GM12872 (cell line): Measurements from ENCODE around the gene NAV2.

Experiments used
- TF ChIP-seq, protein P1 (sequence below): IDR thresholded peaks from 3 replicates; pipeline ENCODE4 v1.5.1; 2011; ENCODE audit warnings: low read depth, mild to moderate bottlenecking, low read length, moderate library complexity; ENCODE audit not compliant: insufficient read depth

NAV2 gene

DNA sequence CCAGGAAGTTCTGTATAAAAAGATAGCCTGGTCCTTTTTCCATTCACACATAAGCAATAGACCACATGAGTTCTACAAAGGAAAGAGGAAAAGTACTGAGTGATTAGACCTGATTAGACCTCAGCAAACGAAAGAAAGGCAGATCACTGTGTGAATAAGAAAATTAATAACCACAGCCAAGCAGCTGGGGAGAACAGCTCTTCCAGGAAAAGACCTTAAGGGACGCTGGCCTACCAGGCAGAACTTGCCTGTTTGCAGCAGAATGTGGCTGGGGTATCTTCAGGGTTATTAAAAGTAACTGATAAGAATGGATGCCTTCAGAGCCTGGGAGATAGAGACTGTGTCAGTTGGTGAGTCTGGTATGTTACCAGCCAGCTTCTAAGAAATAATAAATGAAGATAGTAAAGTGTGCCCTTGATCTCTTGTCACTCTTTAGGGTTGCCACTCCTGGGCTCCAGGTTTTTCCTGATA is 274.7 kb downstream of the NAV2 start:
- TF ChIP-seq, protein P1, sequence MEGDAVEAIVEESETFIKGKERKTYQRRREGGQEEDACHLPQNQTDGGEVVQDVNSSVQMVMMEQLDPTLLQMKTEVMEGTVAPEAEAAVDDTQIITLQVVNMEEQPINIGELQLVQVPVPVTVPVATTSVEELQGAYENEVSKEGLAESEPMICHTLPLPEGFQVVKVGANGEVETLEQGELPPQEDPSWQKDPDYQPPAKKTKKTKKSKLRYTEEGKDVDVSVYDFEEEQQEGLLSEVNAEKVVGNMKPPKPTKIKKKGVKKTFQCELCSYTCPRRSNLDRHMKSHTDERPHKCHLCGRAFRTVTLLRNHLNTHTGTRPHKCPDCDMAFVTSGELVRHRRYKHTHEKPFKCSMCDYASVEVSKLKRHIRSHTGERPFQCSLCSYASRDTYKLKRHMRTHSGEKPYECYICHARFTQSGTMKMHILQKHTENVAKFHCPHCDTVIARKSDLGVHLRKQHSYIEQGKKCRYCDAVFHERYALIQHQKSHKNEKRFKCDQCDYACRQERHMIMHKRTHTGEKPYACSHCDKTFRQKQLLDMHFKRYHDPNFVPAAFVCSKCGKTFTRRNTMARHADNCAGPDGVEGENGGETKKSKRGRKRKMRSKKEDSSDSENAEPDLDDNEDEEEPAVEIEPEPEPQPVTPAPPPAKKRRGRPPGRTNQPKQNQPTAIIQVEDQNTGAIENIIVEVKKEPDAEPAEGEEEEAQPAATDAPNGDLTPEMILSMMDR, result no peak

DNA sequence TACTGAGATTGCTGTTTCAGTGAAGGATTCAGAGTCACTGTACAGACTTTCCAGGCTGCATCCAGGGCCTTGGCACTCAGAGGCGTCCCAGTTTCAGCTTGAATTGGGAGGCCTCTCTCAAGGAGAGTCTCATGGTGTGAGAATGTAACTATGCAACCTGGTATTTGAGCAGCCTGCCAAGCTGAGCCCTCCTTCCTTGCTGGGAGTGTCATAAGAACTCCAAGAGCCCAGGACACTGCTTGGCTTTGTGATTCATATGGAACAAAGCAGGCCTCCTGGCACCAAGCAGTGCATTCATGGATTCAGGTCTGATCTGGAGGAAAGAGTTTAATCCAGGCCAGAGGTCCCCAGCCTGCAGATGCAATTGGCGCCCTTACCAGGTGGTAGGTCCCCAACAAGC is 276.0 kb downstream of the NAV2 start:
- TF ChIP-seq, protein P1, result no peak

DNA sequence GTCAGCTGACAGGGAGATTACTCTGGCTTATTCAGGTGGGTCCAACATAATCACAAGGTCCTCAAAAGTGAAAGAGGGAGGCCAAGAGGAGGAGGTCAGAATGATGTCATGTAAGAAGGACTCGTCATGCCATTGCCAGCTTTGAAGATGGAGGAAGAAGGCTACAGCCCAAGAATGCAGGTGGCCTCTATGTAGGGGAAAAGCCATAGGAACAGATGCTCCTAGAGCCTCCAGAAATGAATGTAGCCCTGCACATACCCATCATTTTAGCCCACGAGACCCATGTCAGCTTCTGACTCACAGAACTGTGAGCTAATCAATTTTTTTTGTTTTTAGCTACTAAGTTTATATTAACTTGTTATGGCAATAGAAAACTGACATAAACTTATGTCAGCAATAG is 276.6 kb downstream of the NAV2 start:
- TF ChIP-seq, protein P1, result no peak

DNA sequence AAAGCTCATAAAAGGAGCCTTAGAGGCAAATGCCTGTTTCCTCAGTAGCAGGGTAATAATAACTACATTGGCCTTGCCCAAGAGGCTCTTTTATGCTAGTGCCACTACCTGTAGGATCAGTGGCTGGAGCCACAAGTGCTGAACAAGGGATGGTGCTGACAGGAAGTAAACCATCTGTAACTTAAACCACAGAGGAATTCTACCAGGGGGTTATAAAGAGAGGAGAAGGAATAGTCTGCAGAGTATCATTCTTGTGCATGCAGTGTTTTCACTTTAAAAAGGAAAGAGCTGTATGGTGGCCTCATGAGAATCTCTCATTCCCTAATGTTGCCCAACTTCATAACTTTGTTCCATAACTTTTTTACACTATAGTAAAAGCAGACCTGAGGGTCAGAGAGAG is 279.5 kb downstream of the NAV2 start:
- TF ChIP-seq, protein P1, result no peak

DNA sequence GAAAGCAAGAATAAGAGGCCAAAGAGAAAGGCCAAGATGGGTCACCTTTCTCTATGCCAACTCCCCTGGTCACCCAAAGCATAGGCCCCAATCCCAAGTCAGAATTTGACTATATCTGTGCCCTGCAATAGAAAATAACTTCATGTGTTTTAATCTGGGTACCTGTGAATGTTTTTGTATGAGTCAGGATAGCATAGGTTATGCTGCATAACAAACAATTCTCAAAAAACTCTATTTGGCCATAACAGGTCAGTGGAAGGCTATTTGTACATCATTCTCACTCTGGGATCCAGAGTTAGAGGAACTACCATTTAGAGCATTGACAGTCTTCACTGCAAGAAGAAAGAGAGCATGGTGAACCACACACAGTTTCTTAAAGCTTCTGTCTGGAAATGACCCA is 280.4 kb downstream of the NAV2 start:
- TF ChIP-seq, protein P1, result no peak

DNA sequence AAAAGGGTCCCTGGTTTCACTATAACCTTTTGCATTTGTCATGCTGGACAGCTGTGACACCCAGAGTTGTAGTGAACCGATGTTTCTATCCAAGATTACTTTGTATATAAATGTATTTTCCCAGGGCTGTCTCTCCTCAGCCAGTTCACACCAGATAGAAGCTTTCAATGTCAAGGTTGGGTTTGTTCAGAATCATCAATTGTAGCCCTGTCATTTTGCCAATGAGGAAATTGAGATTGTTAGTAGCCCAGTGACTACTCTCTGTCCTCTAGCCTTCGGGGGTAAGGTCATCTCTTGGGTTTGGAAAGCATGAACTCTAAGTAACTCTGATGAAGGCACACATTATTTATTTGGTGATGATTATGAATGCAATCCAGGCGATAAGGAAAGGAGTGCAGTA is 282.0 kb downstream of the NAV2 start:
- TF ChIP-seq, protein P1, result no peak

DNA sequence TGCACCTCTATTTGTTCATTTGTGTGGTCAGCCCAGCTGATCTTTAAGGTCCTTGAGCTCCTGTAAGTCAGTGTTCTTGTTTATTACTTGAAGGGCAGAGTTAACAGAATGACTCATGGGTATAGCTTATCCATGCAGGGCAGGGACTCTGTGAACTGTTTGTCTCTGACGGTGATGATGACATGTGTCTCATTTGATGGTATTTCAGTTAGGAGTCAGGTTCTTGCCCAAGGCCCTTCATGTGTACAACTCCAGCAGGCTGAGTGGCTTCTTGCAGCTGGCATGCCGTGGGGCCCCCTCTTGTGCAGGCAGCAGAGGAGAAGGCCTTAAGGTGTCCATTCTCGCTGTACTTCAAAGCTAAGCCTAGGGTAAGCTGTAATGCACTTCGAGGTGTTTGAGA is 282.5 kb downstream of the NAV2 start:
- TF ChIP-seq, protein P1, result no peak

DNA sequence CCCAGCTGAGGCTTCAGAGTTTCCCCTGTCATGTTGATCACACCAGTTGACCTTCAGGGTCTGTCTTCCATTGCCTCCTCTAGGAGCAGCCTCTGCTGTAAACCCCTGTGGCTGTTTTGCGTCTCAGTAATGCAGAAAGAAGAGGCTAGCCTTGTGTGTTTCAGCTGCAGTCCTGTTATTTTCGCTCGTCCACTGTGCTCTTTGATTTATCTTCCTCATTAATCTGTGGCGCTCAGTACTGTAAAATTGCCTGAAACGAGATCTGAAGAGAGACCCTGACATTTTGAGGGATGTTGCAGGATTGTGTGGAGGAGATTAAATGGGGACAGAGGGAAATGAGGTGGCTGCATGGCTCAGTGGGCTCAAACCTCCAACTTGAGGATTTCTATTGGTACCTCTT is 283.9 kb downstream of the NAV2 start:
- TF ChIP-seq, protein P1, result no peak
